ENCODE measurements around the gene SNRPD3. TPM values are rescaled to one million over a fixed set of nuclear protein-coding genes. Genes with fewer than 3 reads are reported as not detected.

SNRPD3 gene
- total RNA-seq, 1 experiment from 2014 or later: 220 TPM

GRCh38 chr22:24576778-24577177 is 21.0 kb downstream of the SNRPD3 start:
- ChIA-PET CTCF (no interaction called here), POLR2A (ENCODE audit: low non-redundant PET) (interaction anchor here (0.6 kb wide), 1 partner anchor 682 kb away, joined by 4 read pairs; the partner anchor contains the start of gene MIF)
- H3K36me3 ChIP-seq (ENCODE audit: insufficient read depth, low read length, poor library complexity, severe bottlenecking): peaks cover 34% of the 10 kb centered on the region
- no peaks in the 10 kb centered on the region for H3K27me3 ChIP-seq (replicated peaks; ENCODE audit: insufficient read depth, low read depth, low read length, poor library complexity)
- BruUV-seq (replicated peaks): no TSS peak
- H3K27ac ChIP-seq (ENCODE audit: low read depth, low read length, poor library complexity, severe bottlenecking): no peak overlapping the region
- no peak for DNase-seq (ENCODE audit: low spot score)
- TF ChIP-seq EZH2 (IDR thresholded peaks at IDR 0.05; ENCODE audit: borderline replicate concordance, low read depth, low read length, poor library complexity, severe bottlenecking) (no peak), CTCF (conservative IDR thresholded peaks at IDR 0.05; ENCODE audit: low read depth, low read length) (no peak)
- no peaks in the 10 kb centered on the region for H3K9me3 ChIP-seq (ENCODE audit: low read depth, low read length, poor library complexity, severe bottlenecking)
- H3K4me1 ChIP-seq (ENCODE audit: insufficient read depth, low read length, poor library complexity, severe bottlenecking): peaks cover 11% of the 10 kb centered on the region
- no peak overlapping the region for H3K4me3 ChIP-seq (ENCODE audit: low read depth, low read length, poor library complexity, severe bottlenecking)
- intact Hi-C loops (cut with micrococcal nuclease; ENCODE audit: unreplicated experiment): no loop called here

DNA sequence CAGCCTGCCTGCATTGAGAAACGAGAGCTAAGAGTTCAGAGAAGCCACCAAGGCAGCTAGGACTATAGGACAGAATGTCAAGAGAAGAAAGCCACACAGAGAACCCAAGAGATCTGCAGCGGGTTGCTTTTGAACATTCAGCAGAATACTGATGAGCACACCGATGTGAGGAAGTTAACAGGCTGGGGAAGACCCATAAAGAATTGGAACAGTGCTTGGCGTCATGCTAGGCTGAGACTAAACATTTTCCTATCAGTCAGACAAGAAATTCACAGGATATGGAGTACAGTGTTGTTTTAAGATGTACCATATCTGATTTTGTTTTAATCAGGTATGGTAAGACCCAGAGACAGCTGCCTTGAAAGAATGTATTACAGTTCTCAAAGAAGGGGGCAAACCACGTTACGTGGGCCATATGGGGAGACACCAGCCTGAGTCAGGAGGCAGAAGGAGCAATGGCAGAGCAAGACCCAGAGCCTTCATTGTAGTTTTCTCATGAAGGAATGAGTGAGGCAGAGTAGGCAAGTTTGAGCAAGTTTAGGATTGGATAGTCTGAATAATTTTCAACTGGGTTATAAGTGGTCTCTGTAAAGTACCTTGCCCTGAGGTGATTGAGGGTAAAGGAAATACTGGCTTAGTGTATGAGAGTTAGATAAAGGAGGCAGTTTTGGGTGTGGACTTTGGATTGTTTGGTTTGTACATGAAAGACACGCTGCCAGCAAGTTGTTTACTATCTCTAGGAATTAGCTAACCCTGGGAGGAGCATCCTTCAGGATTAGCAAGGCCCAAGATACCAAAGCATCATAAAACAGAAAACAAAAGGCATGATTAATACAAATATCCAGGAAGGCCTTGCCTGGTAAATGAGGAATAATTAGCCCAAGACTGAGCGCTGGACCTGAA is 22.8 kb downstream of the SNRPD3 start:
- H3K4me1 ChIP-seq (ENCODE audit: insufficient read depth, low read length, poor library complexity, severe bottlenecking): peaks cover 15% of the 10 kb centered on the region
- TF ChIP-seq CTCF (conservative IDR thresholded peaks at IDR 0.05; ENCODE audit: low read depth, low read length) (no peak), EZH2 (IDR thresholded peaks at IDR 0.05; ENCODE audit: borderline replicate concordance, low read depth, low read length, poor library complexity, severe bottlenecking) (no peak)
- ChIA-PET POLR2A (ENCODE audit: low non-redundant PET) (no interaction called here), CTCF (no interaction called here)
- no peak for DNase-seq (ENCODE audit: low spot score)
- no peak overlapping the region for H3K4me3 ChIP-seq (ENCODE audit: low read depth, low read length, poor library complexity, severe bottlenecking)
- H3K27me3 ChIP-seq (replicated peaks; ENCODE audit: insufficient read depth, low read depth, low read length, poor library complexity): no peaks in the 10 kb centered on the region
- peaks cover 16% of the 10 kb centered on the region for H3K36me3 ChIP-seq (ENCODE audit: insufficient read depth, low read length, poor library complexity, severe bottlenecking)
- H3K9me3 ChIP-seq (ENCODE audit: low read depth, low read length, poor library complexity, severe bottlenecking): no peaks in the 10 kb centered on the region
- BruUV-seq (replicated peaks): TSS peak; percentile 1
- peak overlapping the region; percentile 38 for H3K27ac ChIP-seq (ENCODE audit: low read depth, low read length, poor library complexity, severe bottlenecking)
- intact Hi-C loops (cut with micrococcal nuclease; ENCODE audit: unreplicated experiment): no loop called here

DNA sequence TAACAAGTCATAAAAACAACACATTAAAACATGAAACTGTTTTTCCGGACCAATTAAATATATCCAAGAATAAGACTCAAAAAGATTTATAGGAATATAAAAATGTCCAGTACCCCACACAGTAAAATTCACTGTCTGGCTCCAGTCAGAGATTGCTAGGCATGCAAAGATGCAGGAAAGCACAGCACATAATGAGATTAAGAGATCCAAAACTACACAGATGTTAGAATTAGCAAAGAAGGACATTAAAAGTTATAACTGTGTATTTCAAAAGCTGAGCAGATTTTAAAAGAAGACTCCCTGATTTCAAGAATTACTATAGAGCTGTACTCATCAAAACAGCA is 23.4 kb downstream of the SNRPD3 start:
- DNase-seq (ENCODE audit: low spot score): no peak
- TF ChIP-seq EZH2 (IDR thresholded peaks at IDR 0.05; ENCODE audit: borderline replicate concordance, low read depth, low read length, poor library complexity, severe bottlenecking) (no peak), CTCF (conservative IDR thresholded peaks at IDR 0.05; ENCODE audit: low read depth, low read length) (no peak)
- no TSS peak for BruUV-seq (replicated peaks)
- Histone ChIP-seq H3K4me3 (ENCODE audit: low read depth, low read length, poor library complexity, severe bottlenecking) (no peak overlapping the region), H3K9me3 (ENCODE audit: low read depth, low read length, poor library complexity, severe bottlenecking) (no peaks in the 10 kb centered on the region), H3K27me3 (replicated peaks; ENCODE audit: insufficient read depth, low read depth, low read length, poor library complexity) (no peaks in the 10 kb centered on the region), H3K4me1 (ENCODE audit: insufficient read depth, low read length, poor library complexity, severe bottlenecking) (peaks cover 21% of the 10 kb centered on the region), H3K36me3 (ENCODE audit: insufficient read depth, low read length, poor library complexity, severe bottlenecking) (peaks cover 9% of the 10 kb centered on the region), H3K27ac (ENCODE audit: low read depth, low read length, poor library complexity, severe bottlenecking) (no peak overlapping the region)
- CTCF ChIA-PET: no interaction called here
- POLR2A ChIA-PET (ENCODE audit: low non-redundant PET): no interaction called here
- intact Hi-C loops (cut with micrococcal nuclease; ENCODE audit: unreplicated experiment): no loop called here

Measured in A673 (cell line).